Smooth muscle cell (in vitro differentiated cells): ENCODE measurements around the gene ECI1. TPM values are rescaled to one million over a fixed set of nuclear protein-coding genes. Genes with fewer than 3 reads are reported as not detected.

Experiments
- DNase-seq: peaks from one replicate; lab custom pipeline; 2025; ENCODE audit not compliant: unreplicated experiment; lab: John Stamatoyannopoulos, UW
- H2AFZ ChIP-seq: fragments of 200-600 bp; sonication (generic); 2 replicates; pipeline ENCODE4 v1.6.0; 2016; ENCODE audit warnings: antibody characterized with exemption, low read depth, mild to moderate bottlenecking
- H3F3A ChIP-seq: fragments of 200-600 bp; sonication (generic); 2 replicates; pipeline ENCODE4 v1.6.0; 2017; ENCODE audit warnings: antibody characterized with exemption, low read depth
- H3K27ac ChIP-seq: fragments of 200-600 bp; sonication (generic); 2 replicates; pipeline ENCODE4 v1.5.1; 2016; ENCODE audit warnings: low read depth, mild to moderate bottlenecking
- H3K27me3 ChIP-seq: fragments of 200-600 bp; sonication (generic); 2 replicates; pipeline ENCODE4 v1.6.1; 2016; ENCODE audit warnings: low read depth, mild to moderate bottlenecking
- H3K36me3 ChIP-seq: fragments of 200-600 bp; sonication (generic); 2 replicates; pipeline ENCODE4 v1.5.1; 2016; ENCODE audit warnings: low read depth
- H3K4me1 ChIP-seq: fragments of 200-600 bp; sonication (generic); 2 replicates; pipeline ENCODE4 v1.5.1; 2016; ENCODE audit warnings: low read depth
- H3K4me2 ChIP-seq: fragments of 200-600 bp; sonication (generic); 2 replicates; pipeline ENCODE4 v1.6.0; 2016; ENCODE audit warnings: mild to moderate bottlenecking
- H3K4me3 ChIP-seq: fragments of 200-600 bp; sonication (generic); 2 replicates; pipeline ENCODE4 v1.5.1; 2016; ENCODE audit warnings: mild to moderate bottlenecking
- H3K79me2 ChIP-seq: fragments of 200-600 bp; sonication (generic); 2 replicates; pipeline ENCODE4 v1.6.0; 2016; ENCODE audit warnings: low read depth, mild to moderate bottlenecking
- H3K9ac ChIP-seq: fragments of 200-600 bp; sonication (generic); 2 replicates; pipeline ENCODE4 v1.6.0; 2016; ENCODE audit warnings: low read depth
- H3K9me3 ChIP-seq: fragments of 200-600 bp; sonication (generic); replicated peaks from 2 replicates; pipeline ENCODE4 v1.5.1; 2016; ENCODE audit warnings: low read depth
- H4K20me1 ChIP-seq: fragments of 200-600 bp; sonication (generic); 2 replicates; pipeline ENCODE4 v1.6.0; 2016; ENCODE audit warnings: low read depth
- WGBS: methylation state at CpG from one replicate; pipeline ENCODE4 v1.1.7; 2016; ENCODE audit warnings: low lambda C conversion rate; 5-methylcytosine and 5-hydroxymethylcytosine counted together
- polyA plus RNA-seq: library from polyadenylated mRNA; unstranded; fragments of >200 nt; fragmentation: Nextera tagmentation; extraction: Ambion mirVana; gene quantifications from 2 replicates; pipeline ENCODE4 v1.2.1, GENCODE V29; 2016
- total RNA-seq: library from RNA; depleted of rRNA; stranded (reverse); fragments of >200 nt; gene quantifications from 2 replicates; pipeline ENCODE4 v1.2.3, GENCODE V29; 2014
- TF ChIP-seq, protein P1 (sequence below): fragments of 200-600 bp; sonication (generic); IDR thresholded peaks from 2 replicates; pipeline ENCODE4 v1.5.1; 2017; ENCODE audit warnings: borderline replicate concordance, mild to moderate bottlenecking, antibody characterized with exemption; ENCODE audit not compliant: insufficient read depth, poor library complexity, severe bottlenecking

ECI1 gene
- total and polyA plus RNA-seq, 2 experiments from 2014 or later = 45.7 to 86.9 TPM

DNA sequence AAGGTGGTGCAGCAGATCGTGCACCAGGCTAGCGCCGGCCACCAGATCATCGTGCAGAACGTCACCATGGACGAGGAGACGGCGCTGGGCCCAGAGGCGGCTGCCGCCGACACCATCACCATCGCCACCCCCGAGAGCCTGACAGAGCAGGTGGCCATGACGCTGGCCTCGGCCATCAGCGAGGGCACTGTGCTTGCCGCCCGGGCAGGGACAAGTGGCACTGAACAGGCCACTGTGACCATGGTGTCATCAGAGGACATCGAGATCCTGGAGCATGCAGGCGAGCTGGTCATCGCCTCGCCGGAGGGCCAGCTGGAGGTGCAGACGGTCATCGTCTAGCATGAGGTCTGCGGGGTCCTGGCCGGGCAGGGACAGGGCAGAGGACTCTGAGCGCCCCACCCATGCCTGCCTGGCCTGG is 16.1 kb downstream of the ECI1 start:
- Histone ChIP-seq H3K9ac (no peak overlapping the region), H3F3A (peaks cover 7% of the 10 kb centered on the region), H3K4me3 (no peak overlapping the region), H3K4me2 (no peak overlapping the region), H3K79me2 (no peaks in the 10 kb centered on the region), H3K27me3 (peaks cover 23% of the 10 kb centered on the region), H3K27ac (no peak overlapping the region), H3K4me1 (peaks cover 17% of the 10 kb centered on the region), H2AFZ (no peak overlapping the region), H4K20me1 (peaks cover 53% of the 10 kb centered on the region), H3K36me3 (no peaks in the 10 kb centered on the region), H3K9me3 (no peaks in the 10 kb centered on the region)
- DNase-seq = no peak
- TF ChIP-seq, protein P1, sequence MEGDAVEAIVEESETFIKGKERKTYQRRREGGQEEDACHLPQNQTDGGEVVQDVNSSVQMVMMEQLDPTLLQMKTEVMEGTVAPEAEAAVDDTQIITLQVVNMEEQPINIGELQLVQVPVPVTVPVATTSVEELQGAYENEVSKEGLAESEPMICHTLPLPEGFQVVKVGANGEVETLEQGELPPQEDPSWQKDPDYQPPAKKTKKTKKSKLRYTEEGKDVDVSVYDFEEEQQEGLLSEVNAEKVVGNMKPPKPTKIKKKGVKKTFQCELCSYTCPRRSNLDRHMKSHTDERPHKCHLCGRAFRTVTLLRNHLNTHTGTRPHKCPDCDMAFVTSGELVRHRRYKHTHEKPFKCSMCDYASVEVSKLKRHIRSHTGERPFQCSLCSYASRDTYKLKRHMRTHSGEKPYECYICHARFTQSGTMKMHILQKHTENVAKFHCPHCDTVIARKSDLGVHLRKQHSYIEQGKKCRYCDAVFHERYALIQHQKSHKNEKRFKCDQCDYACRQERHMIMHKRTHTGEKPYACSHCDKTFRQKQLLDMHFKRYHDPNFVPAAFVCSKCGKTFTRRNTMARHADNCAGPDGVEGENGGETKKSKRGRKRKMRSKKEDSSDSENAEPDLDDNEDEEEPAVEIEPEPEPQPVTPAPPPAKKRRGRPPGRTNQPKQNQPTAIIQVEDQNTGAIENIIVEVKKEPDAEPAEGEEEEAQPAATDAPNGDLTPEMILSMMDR = no peak
- 98% methylated on average over 28 of the region's 28 CpGs for WGBS

DNA sequence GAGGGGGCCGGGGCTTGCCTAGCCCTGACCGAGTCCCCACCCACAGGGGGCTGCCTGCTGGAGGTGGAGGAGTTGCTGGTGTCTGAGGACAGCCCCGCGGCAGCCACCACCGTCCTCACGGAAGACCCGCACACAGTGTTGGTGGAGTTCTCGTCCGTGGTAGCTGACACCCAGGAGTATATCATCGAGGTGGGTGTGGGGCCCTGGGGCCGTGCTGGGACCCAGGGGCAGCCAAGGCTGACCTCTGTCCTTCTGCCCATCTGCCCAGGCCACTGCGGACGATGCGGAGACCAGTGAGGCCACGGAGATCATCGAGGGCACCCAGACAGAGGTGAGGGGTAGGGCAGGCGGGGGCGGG is 16.6 kb downstream of the ECI1 start:
- DNase-seq = no peak
- WGBS = over 99% methylated on average over 14 of the region's 18 CpGs
- H3K9ac ChIP-seq = no peak overlapping the region
- peaks cover 57% of the 10 kb centered on the region for H4K20me1 ChIP-seq
- H3K27me3 ChIP-seq = peaks cover 23% of the 10 kb centered on the region
- H3K79me2 ChIP-seq = no peaks in the 10 kb centered on the region
- H3K9me3 ChIP-seq = no peaks in the 10 kb centered on the region
- no peaks in the 10 kb centered on the region for H3K36me3 ChIP-seq
- no peak overlapping the region for H3K4me2 ChIP-seq
- H3K4me3 ChIP-seq = no peak overlapping the region
- H3F3A ChIP-seq = peaks cover 6% of the 10 kb centered on the region
- no peak overlapping the region for H3K27ac ChIP-seq
- H3K4me1 ChIP-seq = peaks cover 17% of the 10 kb centered on the region
- TF ChIP-seq, protein P1 = no peak
- H2AFZ ChIP-seq = no peak overlapping the region

DNA sequence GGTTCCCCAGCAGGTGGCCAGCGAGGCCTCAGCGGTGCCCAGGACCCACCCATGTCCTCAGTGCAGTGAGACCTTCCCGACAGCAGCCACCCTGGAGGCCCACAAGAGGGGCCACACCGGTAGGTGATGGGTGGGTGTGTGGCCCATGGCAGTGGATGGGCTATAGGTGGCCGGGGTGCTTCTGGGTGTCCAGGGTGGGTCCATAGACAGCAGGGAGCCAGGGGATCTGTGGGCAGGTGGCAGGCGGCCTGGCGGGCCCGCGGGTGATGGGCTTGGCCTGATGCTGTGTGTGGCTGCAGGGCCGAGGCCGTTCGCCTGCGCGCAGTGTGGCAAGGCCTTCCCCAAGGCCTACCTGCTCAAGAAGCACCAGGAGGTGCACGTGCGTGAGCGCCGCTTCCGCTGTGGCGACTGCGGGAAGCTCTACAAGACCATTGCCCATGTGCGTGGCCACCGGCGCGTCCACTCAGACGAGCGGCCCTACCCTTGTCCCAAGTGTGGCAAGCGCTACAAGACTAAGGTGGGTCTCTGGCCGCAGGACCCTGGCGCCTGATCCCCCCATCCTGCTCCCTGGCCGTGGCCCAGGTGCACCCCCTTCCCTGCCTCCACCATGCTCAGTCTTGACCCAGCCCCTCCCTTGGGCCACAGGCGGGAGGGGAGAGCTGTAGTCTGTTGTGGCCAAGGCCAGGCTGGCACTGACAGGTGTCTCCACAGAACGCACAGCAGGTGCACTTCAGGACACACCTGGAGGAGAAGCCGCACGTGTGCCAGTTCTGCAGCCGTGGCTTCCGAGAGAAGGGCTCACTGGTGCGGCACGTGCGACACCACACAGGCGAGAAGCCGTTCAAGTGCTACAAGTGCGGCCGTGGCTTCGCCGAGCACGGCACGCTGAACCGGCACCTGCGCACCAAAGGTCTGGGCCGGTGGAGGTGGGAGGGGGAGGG is 17.2 kb downstream of the ECI1 start:
- Histone ChIP-seq H3K27me3 (peaks cover 23% of the 10 kb centered on the region), H3K4me1 (peaks cover 17% of the 10 kb centered on the region), H3K4me2 (no peak overlapping the region), H3K27ac (no peak overlapping the region), H3K9ac (no peak overlapping the region), H3F3A (no peaks in the 10 kb centered on the region), H3K4me3 (no peak overlapping the region), H3K79me2 (no peaks in the 10 kb centered on the region), H3K36me3 (no peaks in the 10 kb centered on the region), H4K20me1 (peaks cover 64% of the 10 kb centered on the region), H3K9me3 (no peaks in the 10 kb centered on the region), H2AFZ (no peak overlapping the region)
- TF ChIP-seq, protein P1 = no peak
- WGBS = 97% methylated on average over 50 of the region's 51 CpGs
- DNase-seq = no peak
